HEK293 (cell line): Measurements from ENCODE around the gene C14orf119.

Experiments
- CTCF ChIA-PET: fragments of 350-600 bp; formaldehyde crosslinking; extraction: SDS; loops from one replicate; lab custom pipeline; 2021; ENCODE audit warnings: antibody characterized with exemption; lab: Yijun Ruan, JAX
- POLR2A ChIA-PET: fragments of 300-600 bp; formaldehyde crosslinking; extraction: SDS; loops from one replicate; lab custom pipeline; 2020; ENCODE audit warnings: antibody characterized with exemption, inconsistent platforms; lab: Yijun Ruan, JAX
- H3K27ac ChIP-seq: fragments of 200-500 bp; sonication (Bioruptor generic); 2 replicates; pipeline ENCODE4 v1.5.1; 2014; ENCODE audit warnings: low read depth, low read length, control low read depth, inconsistent platforms; ENCODE audit errors: extremely low read depth
- H3K36me3 ChIP-seq, 2 experiments: fragments of 200-500 bp in 1 of 2; sonication (Bioruptor generic) in 1 of 2; 1 replicate in 1 of 2; 2 replicates in 1 of 2; pipeline ENCODE4 v1.5.1; 2014 to 2017; ENCODE audit warnings: inconsistent platforms in 2 of 2, low read length in 2 of 2; ENCODE audit not compliant: control insufficient read depth in 2 of 2, insufficient read depth in 1 of 2
- H3K4me1 ChIP-seq: fragments of 200-500 bp; sonication (Bioruptor generic); 2 replicates; pipeline ENCODE4 v1.5.1; 2014; ENCODE audit warnings: mild to moderate bottlenecking, low read length, inconsistent platforms; ENCODE audit not compliant: control insufficient read depth, insufficient read depth
- H3K4me3 ChIP-seq: 2 replicates; pipeline ENCODE4 v1.5.1; 2011; ENCODE audit warnings: low read depth, mild to moderate bottlenecking, control low read depth, low read length, moderate library complexity
- H3K9me3 ChIP-seq: fragments of 200-500 bp; sonication (Bioruptor generic); 2 replicates; pipeline ENCODE4 v1.5.1; 2014; ENCODE audit warnings: low read depth, low read length, inconsistent platforms; ENCODE audit not compliant: control insufficient read depth, insufficient read depth
- KLF10 ChIP-seq: fragments of 450-650 bp; IDR thresholded peaks from 2 replicates; pipeline ENCODE4 v1.5.1; 2018; ENCODE audit warnings: missing biosample characterization, mild to moderate bottlenecking, missing genetic modification characterization
- KLF16 ChIP-seq: fragments of 450-650 bp; formaldehyde crosslinking; IDR thresholded peaks from 2 replicates; pipeline ENCODE4 v1.5.1; 2017; ENCODE audit warnings: missing biosample characterization, missing genetic modification characterization
- OSR2 ChIP-seq: fragments of 450-650 bp; formaldehyde crosslinking; IDR thresholded peaks from 2 replicates; pipeline ENCODE4 v1.5.1; 2016; ENCODE audit warnings: missing biosample characterization, missing genetic modification characterization
- REPIN1 ChIP-seq: fragments of 450-650 bp; formaldehyde crosslinking; IDR thresholded peaks from 2 replicates; pipeline ENCODE4 v1.5.1; 2017; ENCODE audit warnings: missing biosample characterization, missing genetic modification characterization, low read depth
- YY1 ChIP-seq: fragments of 450-650 bp; formaldehyde crosslinking; IDR thresholded peaks from 2 replicates; pipeline ENCODE4 v1.5.1; 2018; ENCODE audit warnings: missing biosample characterization, missing genetic modification characterization
- ZNF19 ChIP-seq: fragments of 450-650 bp; formaldehyde crosslinking; IDR thresholded peaks from 2 replicates; pipeline ENCODE4; 2016; ENCODE audit warnings: missing biosample characterization, missing genetic modification characterization, low read depth
- ZNF221 ChIP-seq: fragments of 450-650 bp; formaldehyde crosslinking; IDR thresholded peaks from 2 replicates; pipeline ENCODE4 v1.5.1; 2017; ENCODE audit warnings: missing biosample characterization, missing genetic modification characterization, borderline replicate concordance
- ZNF23 ChIP-seq: fragments of 450-650 bp; formaldehyde crosslinking; IDR thresholded peaks from 2 replicates; pipeline ENCODE4 v1.5.1; 2016; ENCODE audit warnings: missing biosample characterization, missing genetic modification characterization, borderline replicate concordance
- ZNF274 ChIP-seq, 2 experiments: fragments of 200-500 bp in 1 of 2; fragments of 450-650 bp in 1 of 2; sonication (Bioruptor generic) in 1 of 2; formaldehyde crosslinking in 1 of 2; IDR thresholded peaks; 2 replicates each; pipeline versions ENCODE4 v1.5.1 to v1.6.1; 2014 to 2016; ENCODE audit warnings: borderline replicate concordance in 1 of 2, inconsistent platforms in 1 of 2, low read length in 1 of 2, missing biosample characterization in 1 of 2, missing genetic modification characterization in 1 of 2
- ZNF354C ChIP-seq: fragments of 450-650 bp; formaldehyde crosslinking; IDR thresholded peaks from 2 replicates; pipeline ENCODE4 v1.5.1; 2016; ENCODE audit warnings: missing biosample characterization, missing genetic modification characterization, low read depth, borderline replicate concordance
- ZNF404 ChIP-seq: fragments of 450-650 bp; formaldehyde crosslinking; IDR thresholded peaks from 2 replicates; pipeline ENCODE4 v1.5.1; 2017; ENCODE audit warnings: missing biosample characterization, missing genetic modification characterization
- ZNF571 ChIP-seq: fragments of 450-650 bp; formaldehyde crosslinking; IDR thresholded peaks from 2 replicates; pipeline ENCODE4 v1.5.0; 2017; ENCODE audit warnings: missing biosample characterization, missing genetic modification characterization
- ZNF629 ChIP-seq: fragments of 450-650 bp; formaldehyde crosslinking; IDR thresholded peaks from 2 replicates; pipeline ENCODE4 v1.5.1; 2017; ENCODE audit warnings: missing biosample characterization, missing genetic modification characterization
- ZNF660 ChIP-seq: fragments of 450-650 bp; IDR thresholded peaks from 2 replicates; pipeline ENCODE4 v1.5.1; 2018; ENCODE audit warnings: missing biosample characterization, mild to moderate bottlenecking, missing genetic modification characterization
- ZNF664 ChIP-seq: fragments of 450-650 bp; formaldehyde crosslinking; IDR thresholded peaks from 2 replicates; pipeline ENCODE4 v1.5.1; 2016; ENCODE audit warnings: missing biosample characterization, missing genetic modification characterization
- ZNF670 ChIP-seq: fragments of 450-650 bp; formaldehyde crosslinking; IDR thresholded peaks from 2 replicates; pipeline ENCODE4 v1.5.1; 2016; ENCODE audit warnings: missing biosample characterization, missing genetic modification characterization, low read depth
- ZNF707 ChIP-seq: fragments of 450-650 bp; formaldehyde crosslinking; IDR thresholded peaks from 2 replicates; pipeline ENCODE4 v1.5.1; 2016; ENCODE audit warnings: missing biosample characterization, missing genetic modification characterization
- ZSCAN16 ChIP-seq: fragments of 450-650 bp; formaldehyde crosslinking; IDR thresholded peaks from 2 replicates; pipeline ENCODE4 v1.5.1; 2016; ENCODE audit warnings: missing biosample characterization, missing genetic modification characterization
- TF ChIP-seq, protein P1 (sequence below): fragments of 450-650 bp; formaldehyde crosslinking; IDR thresholded peaks from 2 replicates; pipeline ENCODE4 v1.5.1; 2016; ENCODE audit warnings: missing biosample characterization, missing genetic modification characterization, borderline replicate concordance
- TF ChIP-seq, protein P2 (sequence below): fragments of 450-650 bp; formaldehyde crosslinking; conservative IDR thresholded peaks from 2 replicates; pipeline ENCODE4 v1.5.1; 2016; ENCODE audit warnings: low read depth, missing biosample characterization, missing genetic modification characterization

Gene C14orf119

DNA sequence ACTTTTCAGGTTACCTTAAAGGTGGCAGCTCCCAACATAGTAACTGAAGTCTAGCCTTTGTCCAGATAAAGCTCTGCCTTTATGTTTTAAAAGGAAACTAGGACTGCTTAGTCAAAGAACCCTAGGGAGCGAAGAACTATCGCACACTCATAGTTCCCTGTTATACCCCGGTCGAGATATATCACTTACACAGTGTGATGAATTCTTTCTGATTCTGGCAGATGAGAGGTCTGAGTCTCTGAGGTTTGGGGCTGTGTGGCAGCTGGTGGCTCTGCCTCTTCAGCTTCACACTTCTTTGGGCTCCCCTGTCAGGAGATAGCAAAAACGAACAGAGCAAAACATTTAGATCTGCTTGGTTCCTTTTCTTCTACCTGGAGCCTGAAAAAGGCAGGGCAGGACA, 17.3 kb upstream of the C14orf119 start:
- Histone ChIP-seq H3K9me3 (no peaks in the 10 kb centered on the region), H3K36me3 (peaks cover 53 to 85% of the 10 kb centered on the region in 2 experiments), H3K27ac (no peak overlapping the region)
- CTCF ChIA-PET: interaction anchor here (0.6 to 4.3 kb wide), 19 partner anchors 9 to 388 kb away, joined by 3 to 44 read pairs (median 10); partner anchors contain the start of genes ACIN1 and C14orf119
- no peak for TF ChIP-seq KLF10
- TF ChIP-seq, all 188 proteins: peak for 0
- Histone ChIP-seq H3K4me1 (no peaks in the 10 kb centered on the region), H3K4me3 (no peak overlapping the region)
- POLR2A ChIA-PET: interaction anchor here (1.6 to 2.5 kb wide), 2 partner anchors 11 to 17 kb away, joined by 3 to 15 read pairs; partner anchors contain the start of genes ACIN1 and C14orf119

DNA sequence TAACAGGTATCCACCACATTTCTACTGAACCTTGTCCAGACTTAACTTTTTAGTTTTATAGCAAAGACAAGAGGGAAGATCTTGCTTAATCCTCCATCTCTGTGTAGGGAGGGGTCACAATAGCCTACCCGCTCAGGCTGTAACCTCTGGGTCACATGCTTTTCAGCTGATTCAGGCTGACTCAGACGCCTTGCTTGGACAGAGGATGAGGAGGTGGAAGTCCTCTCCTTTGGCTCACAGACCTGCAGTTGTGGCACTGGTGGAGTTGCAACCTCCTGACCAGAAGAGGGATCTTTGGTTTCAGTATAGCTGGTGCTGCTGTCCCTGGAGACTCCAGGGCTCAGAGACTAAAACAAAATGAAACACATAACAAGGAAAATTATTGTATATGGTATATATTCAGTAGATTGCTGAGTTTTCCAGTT, 16.6 kb upstream of the C14orf119 start:
- POLR2A ChIA-PET: interaction anchor here (0.7 kb wide), 1 partner anchor 17 kb away, joined by 3 read pairs; the partner anchor contains the start of gene C14orf119
- no peaks in the 10 kb centered on the region for H3K4me1 ChIP-seq
- TF ChIP-seq ZNF19 (tag by site-specific recombination): no peak
- no peak for TF ChIP-seq ZNF707 (tag by site-specific recombination)
- TF ChIP-seq ZSCAN16 (tag by site-specific recombination): no peak
- TF ChIP-seq ZNF629: no peak
- TF ChIP-seq, protein P1, sequence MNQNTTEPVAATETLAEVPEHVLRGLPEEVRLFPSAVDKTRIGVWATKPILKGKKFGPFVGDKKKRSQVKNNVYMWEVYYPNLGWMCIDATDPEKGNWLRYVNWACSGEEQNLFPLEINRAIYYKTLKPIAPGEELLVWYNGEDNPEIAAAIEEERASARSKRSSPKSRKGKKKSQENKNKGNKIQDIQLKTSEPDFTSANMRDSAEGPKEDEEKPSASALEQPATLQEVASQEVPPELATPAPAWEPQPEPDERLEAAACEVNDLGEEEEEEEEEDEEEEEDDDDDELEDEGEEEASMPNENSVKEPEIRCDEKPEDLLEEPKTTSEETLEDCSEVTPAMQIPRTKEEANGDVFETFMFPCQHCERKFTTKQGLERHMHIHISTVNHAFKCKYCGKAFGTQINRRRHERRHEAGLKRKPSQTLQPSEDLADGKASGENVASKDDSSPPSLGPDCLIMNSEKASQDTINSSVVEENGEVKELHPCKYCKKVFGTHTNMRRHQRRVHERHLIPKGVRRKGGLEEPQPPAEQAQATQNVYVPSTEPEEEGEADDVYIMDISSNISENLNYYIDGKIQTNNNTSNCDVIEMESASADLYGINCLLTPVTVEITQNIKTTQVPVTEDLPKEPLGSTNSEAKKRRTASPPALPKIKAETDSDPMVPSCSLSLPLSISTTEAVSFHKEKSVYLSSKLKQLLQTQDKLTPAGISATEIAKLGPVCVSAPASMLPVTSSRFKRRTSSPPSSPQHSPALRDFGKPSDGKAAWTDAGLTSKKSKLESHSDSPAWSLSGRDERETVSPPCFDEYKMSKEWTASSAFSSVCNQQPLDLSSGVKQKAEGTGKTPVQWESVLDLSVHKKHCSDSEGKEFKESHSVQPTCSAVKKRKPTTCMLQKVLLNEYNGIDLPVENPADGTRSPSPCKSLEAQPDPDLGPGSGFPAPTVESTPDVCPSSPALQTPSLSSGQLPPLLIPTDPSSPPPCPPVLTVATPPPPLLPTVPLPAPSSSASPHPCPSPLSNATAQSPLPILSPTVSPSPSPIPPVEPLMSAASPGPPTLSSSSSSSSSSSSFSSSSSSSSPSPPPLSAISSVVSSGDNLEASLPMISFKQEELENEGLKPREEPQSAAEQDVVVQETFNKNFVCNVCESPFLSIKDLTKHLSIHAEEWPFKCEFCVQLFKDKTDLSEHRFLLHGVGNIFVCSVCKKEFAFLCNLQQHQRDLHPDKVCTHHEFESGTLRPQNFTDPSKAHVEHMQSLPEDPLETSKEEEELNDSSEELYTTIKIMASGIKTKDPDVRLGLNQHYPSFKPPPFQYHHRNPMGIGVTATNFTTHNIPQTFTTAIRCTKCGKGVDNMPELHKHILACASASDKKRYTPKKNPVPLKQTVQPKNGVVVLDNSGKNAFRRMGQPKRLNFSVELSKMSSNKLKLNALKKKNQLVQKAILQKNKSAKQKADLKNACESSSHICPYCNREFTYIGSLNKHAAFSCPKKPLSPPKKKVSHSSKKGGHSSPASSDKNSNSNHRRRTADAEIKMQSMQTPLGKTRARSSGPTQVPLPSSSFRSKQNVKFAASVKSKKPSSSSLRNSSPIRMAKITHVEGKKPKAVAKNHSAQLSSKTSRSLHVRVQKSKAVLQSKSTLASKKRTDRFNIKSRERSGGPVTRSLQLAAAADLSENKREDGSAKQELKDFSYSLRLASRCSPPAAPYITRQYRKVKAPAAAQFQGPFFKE (tag by site-specific recombination): no peak
- TF ChIP-seq KLF16 (tag by site-specific recombination): no peak
- no peak for TF ChIP-seq ZNF354C (tag by site-specific recombination)
- TF ChIP-seq, all 188 proteins: peak for 0
- H3K36me3 ChIP-seq: peaks cover 60 to 89% of the 10 kb centered on the region in 2 experiments
- CTCF ChIA-PET: interaction anchor here (0.7 to 4.3 kb wide), 6 partner anchors 10 to 168 kb away, joined by 3 to 44 read pairs (median 14); partner anchors contain the start of genes ACIN1 and C14orf119
- H3K27ac ChIP-seq: no peak overlapping the region
- no peak overlapping the region for H3K4me3 ChIP-seq
- no peaks in the 10 kb centered on the region for H3K9me3 ChIP-seq

DNA sequence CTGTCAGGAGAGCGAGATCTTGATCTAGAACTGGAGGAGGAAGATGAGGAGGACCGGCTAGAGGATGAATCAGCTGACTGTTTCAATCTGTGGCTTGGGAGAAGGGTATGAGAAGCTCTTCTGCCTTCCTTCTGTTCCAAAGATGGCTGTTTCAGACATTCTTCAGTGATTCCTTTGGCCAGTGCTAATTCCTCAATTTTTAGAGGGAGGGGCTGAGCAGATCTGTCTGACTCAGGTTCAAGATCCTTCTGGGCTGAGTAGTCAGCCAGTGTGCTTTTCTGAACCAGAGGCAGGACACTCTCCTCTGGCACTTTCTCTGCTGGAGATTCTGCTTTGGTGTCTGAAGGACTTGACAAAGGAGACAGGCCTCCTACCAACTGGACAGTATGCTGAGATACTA, 15.6 kb upstream of the C14orf119 start:
- POLR2A ChIA-PET: interaction anchor here (1.3 kb wide), 1 partner anchor 8 kb away, joined by 3 read pairs; no protein-coding TSS in a partner anchor
- peaks cover 65 to 89% of the 10 kb centered on the region in 2 experiments for H3K36me3 ChIP-seq
- CTCF ChIA-PET: interaction anchor here (4.3 kb wide), 1 partner anchor 11 kb away, joined by 44 read pairs; no protein-coding TSS in a partner anchor

More for the DNA sequence above, 15.6 kb upstream of the C14orf119 start:
- Histone ChIP-seq H3K27ac (no peak overlapping the region), H3K4me1 (no peaks in the 10 kb centered on the region), H3K4me3 (no peak overlapping the region), H3K9me3 (no peaks in the 10 kb centered on the region)
- TF ChIP-seq ZNF660 (tag by site-specific recombination) (no peak), YY1 (tag by site-specific recombination) (no peak), REPIN1 (tag by site-specific recombination) (no peak), ZNF19 (tag by site-specific recombination) (no peak), ZNF404 (no peak), ZNF664 (tag by site-specific recombination) (no peak), ZNF221 (tag by site-specific recombination) (no peak), OSR2 (tag by site-specific recombination) (no peak), ZNF274 (IDR thresholded peaks at IDR 0.05; ENCODE audit: low read length) (no peak), ZNF274 (tag by site-specific recombination; IDR thresholded peaks at IDR 0.05; ENCODE audit: borderline replicate concordance) (no peak), ZNF23 (tag by site-specific recombination) (no peak), ZNF670 (no peak), ZNF571 (tag by site-specific recombination) (no peak)
- TF ChIP-seq, protein P2, sequence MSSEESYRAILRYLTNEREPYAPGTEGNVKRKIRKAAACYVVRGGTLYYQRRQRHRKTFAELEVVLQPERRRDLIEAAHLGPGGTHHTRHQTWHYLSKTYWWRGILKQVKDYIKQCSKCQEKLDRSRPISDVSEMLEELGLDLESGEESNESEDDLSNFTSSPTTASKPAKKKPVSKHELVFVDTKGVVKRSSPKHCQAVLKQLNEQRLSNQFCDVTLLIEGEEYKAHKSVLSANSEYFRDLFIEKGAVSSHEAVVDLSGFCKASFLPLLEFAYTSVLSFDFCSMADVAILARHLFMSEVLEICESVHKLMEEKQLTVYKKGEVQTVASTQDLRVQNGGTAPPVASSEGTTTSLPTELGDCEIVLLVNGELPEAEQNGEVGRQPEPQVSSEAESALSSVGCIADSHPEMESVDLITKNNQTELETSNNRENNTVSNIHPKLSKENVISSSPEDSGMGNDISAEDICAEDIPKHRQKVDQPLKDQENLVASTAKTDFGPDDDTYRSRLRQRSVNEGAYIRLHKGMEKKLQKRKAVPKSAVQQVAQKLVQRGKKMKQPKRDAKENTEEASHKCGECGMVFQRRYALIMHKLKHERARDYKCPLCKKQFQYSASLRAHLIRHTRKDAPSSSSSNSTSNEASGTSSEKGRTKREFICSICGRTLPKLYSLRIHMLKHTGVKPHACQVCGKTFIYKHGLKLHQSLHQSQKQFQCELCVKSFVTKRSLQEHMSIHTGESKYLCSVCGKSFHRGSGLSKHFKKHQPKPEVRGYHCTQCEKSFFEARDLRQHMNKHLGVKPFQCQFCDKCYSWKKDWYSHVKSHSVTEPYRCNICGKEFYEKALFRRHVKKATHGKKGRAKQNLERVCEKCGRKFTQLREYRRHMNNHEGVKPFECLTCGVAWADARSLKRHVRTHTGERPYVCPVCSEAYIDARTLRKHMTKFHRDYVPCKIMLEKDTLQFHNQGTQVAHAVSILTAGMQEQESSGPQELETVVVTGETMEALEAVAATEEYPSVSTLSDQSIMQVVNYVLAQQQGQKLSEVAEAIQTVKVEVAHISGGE (tag by site-specific recombination): no peak
